ENCODE results near the gene FHIT. TPM values are rescaled to one million over a fixed set of nuclear protein-coding genes. Genes with fewer than 3 reads are reported as not detected.

The FHIT gene
- total and polyA plus RNA-seq, 2 of the 4 experiments (the other 2 are of a cell fraction): 0.07 TPM; not detected in 1

GRCh38 chr3:60081381-60082095, 1169.7 kb downstream of the FHIT start:
- dilution Hi-C loops (cut with HindIII; ENCODE audit: low sequenced_read_pairs, unreplicated experiment): no loop called here
- Histone ChIP-seq H3K4me2 (ENCODE audit: low read depth, low read length) (no peak overlapping the region), H3K36me3 (ENCODE audit: control insufficient read depth, insufficient read depth, low read length) (no peaks in the 10 kb centered on the region), H4K8ac (ENCODE audit: low read depth in 2 of 2, low read length in 2 of 2) (no peak overlapping the region), H4K91ac (ENCODE audit: insufficient read depth, low read depth, low read length) (no peak overlapping the region), H3K9me1 (ENCODE audit: insufficient read depth, low read length) (no peaks in the 10 kb centered on the region), H4K5ac (ENCODE audit: low read depth, low read length) (no peak overlapping the region), H3K9me3 (ENCODE audit: control insufficient read depth, insufficient read depth, low read length) (no peaks in the 10 kb centered on the region), H3K4ac (ENCODE audit: low read depth, low read length) (no peak overlapping the region), H3K18ac (ENCODE audit: low read depth, low read length) (no peak overlapping the region), H3K56ac (ENCODE audit: extremely low read depth, insufficient read depth, low read length) (no peak overlapping the region), H3K79me1 (ENCODE audit: low read depth in 1 of 2, low read length in 2 of 2) (no peaks in the 10 kb centered on the region), H2BK15ac (ENCODE audit: low read depth, low read length) (no peak overlapping the region), H3K23ac (ENCODE audit: low read depth, low read length) (no peak overlapping the region), H3K27me3 (ENCODE audit: control insufficient read depth, insufficient read depth, low read length) (no peaks in the 10 kb centered on the region), H2AFZ (replicated peaks; ENCODE audit: low read length, poor library complexity) (no peak overlapping the region), H2BK5ac (ENCODE audit: low read depth, low read length, poor library complexity, severe bottlenecking) (no peak overlapping the region), H2AK9ac (replicated peaks; ENCODE audit: low read depth, low read length, poor library complexity) (no peak overlapping the region), H2AK5ac (ENCODE audit: low read depth, low read length) (no peak overlapping the region), H3K14ac (replicated peaks; ENCODE audit: low read depth, low read length) (no peak overlapping the region), H3K4me1 (ENCODE audit: control insufficient read depth, insufficient read depth, low read length) (no peaks in the 10 kb centered on the region; the same call in 1 of the 2 replicates), H2BK120ac (ENCODE audit: low read depth, low read length) (no peak overlapping the region), H3K9ac (ENCODE audit: low read depth, low read length) (no peak overlapping the region), H3K27ac (ENCODE audit: insufficient read depth, low read length) (no peak overlapping the region), H4K20me1 (ENCODE audit: insufficient read depth, low read length) (no peaks in the 10 kb centered on the region), H2BK20ac (ENCODE audit: low read depth, low read length) (no peak overlapping the region), H3K4me3 (ENCODE audit: insufficient read depth, low read depth, low read length) (no peak overlapping the region)
- WGBS, 2 experiments (ENCODE audit: extremely low coverage in 2 of 2, insufficient read length in 1 of 2): no CpG with 5 or more reads among the region's 5 CpGs
- ATAC-seq (ENCODE audit: low read depth) (no peak), DNase-seq (no peak)
- intact Hi-C loops (cut with micrococcal nuclease): no loop called here
- ChIA-PET POLR2A (ENCODE audit: unreplicated experiment) (no interaction called here), CTCF (no interaction called here)
- in situ Hi-C loops (cut with MboI; ENCODE audit: low sequenced_read_pairs): no loop called here
- no peak for TF ChIP-seq RFX5 (IDR thresholded peaks at IDR 0.05; ENCODE audit: low read depth, low read length)
- TF ChIP-seq NFE2L2 (IDR thresholded peaks at IDR 0.05; ENCODE audit: low read depth, low read length): no peak
- TF ChIP-seq CHD1 (IDR thresholded peaks at IDR 0.05; ENCODE audit: low read depth, low read length): no peak
- TF ChIP-seq FOS (IDR thresholded peaks at IDR 0.05; ENCODE audit: low read depth, low read length): no peak
- no peak for TF ChIP-seq MXI1 (IDR thresholded peaks at IDR 0.05; ENCODE audit: borderline replicate concordance, low read depth, low read length)
- no peak for TF ChIP-seq SMC3 (IDR thresholded peaks at IDR 0.05; ENCODE audit: low read depth, low read length)
- no peak for TF ChIP-seq MAFK (IDR thresholded peaks at IDR 0.05; ENCODE audit: low read depth, low read length)
- TF ChIP-seq, protein P1, sequence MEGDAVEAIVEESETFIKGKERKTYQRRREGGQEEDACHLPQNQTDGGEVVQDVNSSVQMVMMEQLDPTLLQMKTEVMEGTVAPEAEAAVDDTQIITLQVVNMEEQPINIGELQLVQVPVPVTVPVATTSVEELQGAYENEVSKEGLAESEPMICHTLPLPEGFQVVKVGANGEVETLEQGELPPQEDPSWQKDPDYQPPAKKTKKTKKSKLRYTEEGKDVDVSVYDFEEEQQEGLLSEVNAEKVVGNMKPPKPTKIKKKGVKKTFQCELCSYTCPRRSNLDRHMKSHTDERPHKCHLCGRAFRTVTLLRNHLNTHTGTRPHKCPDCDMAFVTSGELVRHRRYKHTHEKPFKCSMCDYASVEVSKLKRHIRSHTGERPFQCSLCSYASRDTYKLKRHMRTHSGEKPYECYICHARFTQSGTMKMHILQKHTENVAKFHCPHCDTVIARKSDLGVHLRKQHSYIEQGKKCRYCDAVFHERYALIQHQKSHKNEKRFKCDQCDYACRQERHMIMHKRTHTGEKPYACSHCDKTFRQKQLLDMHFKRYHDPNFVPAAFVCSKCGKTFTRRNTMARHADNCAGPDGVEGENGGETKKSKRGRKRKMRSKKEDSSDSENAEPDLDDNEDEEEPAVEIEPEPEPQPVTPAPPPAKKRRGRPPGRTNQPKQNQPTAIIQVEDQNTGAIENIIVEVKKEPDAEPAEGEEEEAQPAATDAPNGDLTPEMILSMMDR (conservative IDR thresholded peaks at IDR 0.05; ENCODE audit: low read depth, low read length): no peak
- no peak for TF ChIP-seq RAD21 (IDR thresholded peaks at IDR 0.05; ENCODE audit: low read length)
- TF ChIP-seq CEBPB (IDR thresholded peaks at IDR 0.05; ENCODE audit: low read depth, low read length): no peak
- TF ChIP-seq BHLHE40 (IDR thresholded peaks at IDR 0.05; ENCODE audit: low read depth, low read length): no peak
- TF ChIP-seq, protein P2, sequence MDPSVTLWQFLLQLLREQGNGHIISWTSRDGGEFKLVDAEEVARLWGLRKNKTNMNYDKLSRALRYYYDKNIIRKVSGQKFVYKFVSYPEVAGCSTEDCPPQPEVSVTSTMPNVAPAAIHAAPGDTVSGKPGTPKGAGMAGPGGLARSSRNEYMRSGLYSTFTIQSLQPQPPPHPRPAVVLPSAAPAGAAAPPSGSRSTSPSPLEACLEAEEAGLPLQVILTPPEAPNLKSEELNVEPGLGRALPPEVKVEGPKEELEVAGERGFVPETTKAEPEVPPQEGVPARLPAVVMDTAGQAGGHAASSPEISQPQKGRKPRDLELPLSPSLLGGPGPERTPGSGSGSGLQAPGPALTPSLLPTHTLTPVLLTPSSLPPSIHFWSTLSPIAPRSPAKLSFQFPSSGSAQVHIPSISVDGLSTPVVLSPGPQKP (IDR thresholded peaks at IDR 0.05; ENCODE audit: borderline replicate concordance, low read depth, low read length): no peak
- TF ChIP-seq, protein P3, sequence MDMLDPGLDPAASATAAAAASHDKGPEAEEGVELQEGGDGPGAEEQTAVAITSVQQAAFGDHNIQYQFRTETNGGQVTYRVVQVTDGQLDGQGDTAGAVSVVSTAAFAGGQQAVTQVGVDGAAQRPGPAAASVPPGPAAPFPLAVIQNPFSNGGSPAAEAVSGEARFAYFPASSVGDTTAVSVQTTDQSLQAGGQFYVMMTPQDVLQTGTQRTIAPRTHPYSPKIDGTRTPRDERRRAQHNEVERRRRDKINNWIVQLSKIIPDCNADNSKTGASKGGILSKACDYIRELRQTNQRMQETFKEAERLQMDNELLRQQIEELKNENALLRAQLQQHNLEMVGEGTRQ (IDR thresholded peaks at IDR 0.05; ENCODE audit: low read depth, low read length): no peak
- TF ChIP-seq MAZ (IDR thresholded peaks at IDR 0.05; ENCODE audit: borderline replicate concordance, low read depth, low read length): no peak
- TF ChIP-seq RCOR1 (IDR thresholded peaks at IDR 0.05; ENCODE audit: insufficient replicate concordance, low read length): no peak
- no peak for TF ChIP-seq POLR2A (IDR thresholded peaks at IDR 0.05; ENCODE audit: low read depth, low read length)
- BruUV-seq (replicated peaks): no TSS peak
